GM23338 (cell line): ENCODE measurements around the gene ABHD3. TPM values are rescaled to one million over a fixed set of nuclear protein-coding genes. Genes with fewer than 3 reads are reported as not detected.

Source experiments
- ATAC-seq: fragments of 200-7000 bp; cut with Tn5 transposase; 3 replicates; pipeline ENCODE4 v1.9.1; 2020
- DNase-seq: peaks from one replicate; pipeline ENCODE4 v3.0.0-alpha.2; 2015; ENCODE audit warnings: low spot score
- H2AFZ ChIP-seq: fragments of 200-600 bp; sonication (generic); 2 replicates; pipeline ENCODE4 v1.8.0; 2016; ENCODE audit warnings: antibody characterized with exemption, mild to moderate bottlenecking, moderate library complexity
- H3F3A ChIP-seq: fragments of 200-600 bp; sonication (generic); replicated peaks from 2 replicates; pipeline ENCODE4 v1.8.0; 2017; ENCODE audit warnings: antibody characterized with exemption, mixed run types, low read depth
- H3K27ac ChIP-seq: fragments of 200-600 bp; sonication (generic); 2 replicates; pipeline ENCODE4 v1.6.1; 2016; ENCODE audit warnings: low read depth
- H3K27me3 ChIP-seq: fragments of 200-600 bp; sonication (generic); 2 replicates; pipeline ENCODE4 v1.8.0; 2016; ENCODE audit warnings: mild to moderate bottlenecking, mixed run types, moderate library complexity; ENCODE audit not compliant: insufficient read depth
- H3K36me3 ChIP-seq: fragments of 200-600 bp; sonication (generic); 2 replicates; pipeline ENCODE4 v1.8.0; 2016; ENCODE audit warnings: mild to moderate bottlenecking; ENCODE audit not compliant: insufficient read depth
- H3K4me1 ChIP-seq: fragments of 200-600 bp; sonication (generic); 2 replicates; pipeline ENCODE4 v1.8.0; 2016; ENCODE audit warnings: mild to moderate bottlenecking, moderate library complexity; ENCODE audit not compliant: insufficient read depth
- H3K4me2 ChIP-seq: fragments of 200-600 bp; sonication (generic); 2 replicates; pipeline ENCODE4 v1.7.1; 2017; ENCODE audit warnings: mixed run types
- H3K4me3 ChIP-seq: fragments of 200-600 bp; sonication (generic); 2 replicates; pipeline ENCODE4 v1.6.1; 2016; ENCODE audit warnings: mixed run types
- H3K79me2 ChIP-seq: fragments of 200-600 bp; sonication (generic); replicated peaks from 2 replicates; pipeline ENCODE4 v1.8.0; 2017; ENCODE audit warnings: mild to moderate bottlenecking; ENCODE audit not compliant: insufficient read depth
- H3K9me2 ChIP-seq: fragments of 200-600 bp; sonication (generic); 2 replicates; pipeline ENCODE4 v1.8.0; 2017; ENCODE audit not compliant: insufficient read depth
- H4K20me1 ChIP-seq: fragments of 200-600 bp; sonication (generic); replicated peaks from 2 replicates; pipeline ENCODE4 v1.8.0; 2017; ENCODE audit warnings: mild to moderate bottlenecking; ENCODE audit not compliant: insufficient read depth
- H3K27ac Mint-ChIP-seq: 2 replicates; pipeline ENCODE4 v1.8.0; 2020; ENCODE audit warnings: inconsistent platforms, mild to moderate bottlenecking, moderate library complexity, mixed read lengths
- H3K27me3 Mint-ChIP-seq: 3 replicates; pipeline ENCODE4 v1.8.0; 2022; ENCODE audit warnings: low read depth, mild to moderate bottlenecking, moderate library complexity, mixed read lengths, inconsistent platforms; ENCODE audit not compliant: insufficient read depth, poor library complexity
- H3K36me3 Mint-ChIP-seq: 3 replicates; pipeline ENCODE4 v1.8.0; 2021; ENCODE audit warnings: low read depth, mild to moderate bottlenecking, inconsistent platforms, moderate library complexity, mixed read lengths
- H3K4me1 Mint-ChIP-seq: 3 replicates; pipeline ENCODE4 v1.8.0; 2020; ENCODE audit warnings: mild to moderate bottlenecking, inconsistent platforms, mixed read lengths
- H3K4me3 Mint-ChIP-seq: 3 replicates; pipeline ENCODE4 v1.8.0; 2021; ENCODE audit warnings: moderate library complexity, mild to moderate bottlenecking, inconsistent platforms, mixed read lengths
- H3K9me3 Mint-ChIP-seq: 3 replicates; pipeline ENCODE4 v1.8.0; 2020; ENCODE audit warnings: moderate library complexity, mild to moderate bottlenecking, inconsistent platforms, mixed read lengths
- ETS1 ChIP-seq: IDR thresholded peaks from 2 replicates; pipeline ENCODE4 v1.6.1; 2016; ENCODE audit warnings: antibody characterized with exemption
- EZH2 ChIP-seq: fragments of 200-600 bp; sonication (generic); IDR thresholded peaks from one replicate; pipeline ENCODE4 v1.8.0; 2017; ENCODE audit warnings: antibody characterized with exemption, mild to moderate bottlenecking, low read depth; ENCODE audit not compliant: unreplicated experiment
- EZH2phosphoT487 ChIP-seq: fragments of 200-600 bp; sonication (generic); IDR thresholded peaks from one replicate; pipeline ENCODE4 v1.8.1; 2018; ENCODE audit warnings: antibody characterized with exemption; ENCODE audit not compliant: unreplicated experiment
- JUNB ChIP-seq: IDR thresholded peaks from one replicate; pipeline ENCODE4 v1.6.1; 2016; ENCODE audit warnings: antibody characterized with exemption; ENCODE audit not compliant: unreplicated experiment
- NANOG ChIP-seq: IDR thresholded peaks from 2 replicates; pipeline ENCODE4 v1.6.1; 2016; ENCODE audit warnings: antibody characterized with exemption, borderline replicate concordance
- POLR2AphosphoS5 ChIP-seq: IDR thresholded peaks from 2 replicates; pipeline ENCODE4 v1.6.1; 2016; ENCODE audit warnings: antibody characterized with exemption, low read depth
- STAT1 ChIP-seq: IDR thresholded peaks from one replicate; pipeline ENCODE4 v1.6.1; 2016; ENCODE audit warnings: antibody characterized with exemption; ENCODE audit not compliant: unreplicated experiment
- polyA plus RNA-seq: library from polyadenylated mRNA; unstranded; fragments of >200 nt; fragmentation: Nextera tagmentation; extraction: Ambion mirVana; gene quantifications from 2 replicates; pipeline ENCODE4 v1.2.1, GENCODE V29; 2016
- total RNA-seq: library from RNA; depleted of rRNA; stranded (reverse); fragments of >200 nt; shearing (Covaris generic); gene quantifications from 2 replicates; pipeline ENCODE4 v1.2.3, GENCODE V29; 2014
- TF ChIP-seq, protein P1 (sequence below): fragments of 250-450 bp; sonication (Bioruptor Pico); IDR thresholded peaks from 2 replicates; pipeline ENCODE4 v1.5.0; 2020; ENCODE audit warnings: mild to moderate bottlenecking, moderate library complexity

Gene ABHD3
- total and polyA plus RNA-seq, 2 experiments from 2014 or later: 16.2 to 19.9 TPM

GRCh38 chr18:21722687-21723086 lies 18.1 kb upstream of the ABHD3 start (continued):
- TF ChIP-seq, protein P1, sequence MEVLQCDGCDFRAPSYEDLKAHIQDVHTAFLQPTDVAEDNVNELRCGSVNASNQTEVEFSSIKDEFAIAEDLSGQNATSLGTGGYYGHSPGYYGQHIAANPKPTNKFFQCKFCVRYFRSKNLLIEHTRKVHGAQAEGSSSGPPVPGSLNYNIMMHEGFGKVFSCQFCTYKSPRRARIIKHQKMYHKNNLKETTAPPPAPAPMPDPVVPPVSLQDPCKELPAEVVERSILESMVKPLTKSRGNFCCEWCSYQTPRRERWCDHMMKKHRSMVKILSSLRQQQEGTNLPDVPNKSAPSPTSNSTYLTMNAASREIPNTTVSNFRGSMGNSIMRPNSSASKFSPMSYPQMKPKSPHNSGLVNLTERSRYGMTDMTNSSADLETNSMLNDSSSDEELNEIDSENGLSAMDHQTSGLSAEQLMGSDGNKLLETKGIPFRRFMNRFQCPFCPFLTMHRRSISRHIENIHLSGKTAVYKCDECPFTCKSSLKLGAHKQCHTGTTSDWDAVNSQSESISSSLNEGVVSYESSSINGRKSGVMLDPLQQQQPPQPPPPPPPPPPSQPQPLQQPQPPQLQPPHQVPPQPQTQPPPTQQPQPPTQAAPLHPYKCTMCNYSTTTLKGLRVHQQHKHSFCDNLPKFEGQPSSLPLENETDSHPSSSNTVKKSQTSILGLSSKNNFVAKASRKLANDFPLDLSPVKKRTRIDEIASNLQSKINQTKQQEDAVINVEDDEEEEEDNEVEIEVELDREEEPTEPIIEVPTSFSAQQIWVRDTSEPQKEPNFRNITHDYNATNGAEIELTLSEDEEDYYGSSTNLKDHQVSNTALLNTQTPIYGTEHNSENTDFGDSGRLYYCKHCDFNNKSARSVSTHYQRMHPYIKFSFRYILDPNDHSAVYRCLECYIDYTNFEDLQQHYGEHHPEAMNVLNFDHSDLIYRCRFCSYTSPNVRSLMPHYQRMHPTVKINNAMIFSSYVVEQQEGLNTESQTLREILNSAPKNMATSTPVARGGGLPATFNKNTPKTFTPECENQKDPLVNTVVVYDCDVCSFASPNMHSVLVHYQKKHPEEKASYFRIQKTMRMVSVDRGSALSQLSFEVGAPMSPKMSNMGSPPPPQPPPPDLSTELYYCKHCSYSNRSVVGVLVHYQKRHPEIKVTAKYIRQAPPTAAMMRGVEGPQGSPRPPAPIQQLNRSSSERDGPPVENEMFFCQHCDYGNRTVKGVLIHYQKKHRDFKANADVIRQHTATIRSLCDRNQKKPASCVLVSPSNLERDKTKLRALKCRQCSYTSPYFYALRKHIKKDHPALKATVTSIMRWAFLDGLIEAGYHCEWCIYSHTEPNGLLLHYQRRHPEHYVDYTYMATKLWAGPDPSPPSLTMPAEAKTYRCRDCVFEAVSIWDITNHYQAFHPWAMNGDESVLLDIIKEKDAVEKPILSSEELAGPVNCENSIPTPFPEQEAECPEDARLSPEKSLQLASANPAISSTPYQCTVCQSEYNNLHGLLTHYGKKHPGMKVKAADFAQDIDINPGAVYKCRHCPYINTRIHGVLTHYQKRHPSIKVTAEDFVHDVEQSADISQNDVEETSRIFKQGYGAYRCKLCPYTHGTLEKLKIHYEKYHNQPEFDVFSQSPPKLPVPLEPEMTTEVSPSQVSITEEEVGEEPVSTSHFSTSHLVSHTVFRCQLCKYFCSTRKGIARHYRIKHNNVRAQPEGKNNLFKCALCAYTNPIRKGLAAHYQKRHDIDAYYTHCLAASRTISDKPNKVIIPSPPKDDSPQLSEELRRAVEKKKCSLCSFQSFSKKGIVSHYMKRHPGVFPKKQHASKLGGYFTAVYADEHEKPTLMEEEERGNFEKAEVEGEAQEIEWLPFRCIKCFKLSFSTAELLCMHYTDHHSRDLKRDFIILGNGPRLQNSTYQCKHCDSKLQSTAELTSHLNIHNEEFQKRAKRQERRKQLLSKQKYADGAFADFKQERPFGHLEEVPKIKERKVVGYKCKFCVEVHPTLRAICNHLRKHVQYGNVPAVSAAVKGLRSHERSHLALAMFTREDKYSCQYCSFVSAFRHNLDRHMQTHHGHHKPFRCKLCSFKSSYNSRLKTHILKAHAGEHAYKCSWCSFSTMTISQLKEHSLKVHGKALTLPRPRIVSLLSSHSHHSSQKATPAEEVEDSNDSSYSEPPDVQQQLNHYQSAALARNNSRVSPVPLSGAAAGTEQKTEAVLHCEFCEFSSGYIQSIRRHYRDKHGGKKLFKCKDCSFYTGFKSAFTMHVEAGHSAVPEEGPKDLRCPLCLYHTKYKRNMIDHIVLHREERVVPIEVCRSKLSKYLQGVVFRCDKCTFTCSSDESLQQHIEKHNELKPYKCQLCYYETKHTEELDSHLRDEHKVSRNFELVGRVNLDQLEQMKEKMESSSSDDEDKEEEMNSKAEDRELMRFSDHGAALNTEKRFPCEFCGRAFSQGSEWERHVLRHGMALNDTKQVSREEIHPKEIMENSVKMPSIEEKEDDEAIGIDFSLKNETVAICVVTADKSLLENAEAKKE: no peak
- TF ChIP-seq POLR2AphosphoS5 (no peak), ETS1 (no peak), EZH2 (no peak), STAT1 (no peak)

DNA sequence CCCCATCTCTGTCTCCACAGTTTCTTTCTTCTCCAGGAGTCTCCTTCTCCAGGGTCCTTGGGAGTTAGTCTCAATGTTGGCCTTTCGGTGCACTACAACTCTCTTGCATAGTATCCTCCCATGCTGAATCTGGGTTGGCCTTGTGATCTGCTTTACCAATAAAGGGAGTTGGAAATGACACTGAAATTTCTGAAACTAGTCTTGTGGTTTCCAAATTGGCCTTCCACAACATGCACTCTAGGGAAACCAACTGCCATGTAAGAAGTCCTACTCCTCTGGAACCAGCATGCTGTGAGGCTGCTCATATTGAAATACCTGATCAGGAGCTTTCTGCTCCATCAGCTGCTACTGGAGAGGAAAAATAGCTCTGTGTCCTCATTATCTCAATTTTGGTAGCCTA lies 9.9 kb upstream of the ABHD3 start:
- H3K27ac Mint-ChIP-seq: no peak overlapping the region
- no peak for TF ChIP-seq NANOG
- TF ChIP-seq EZH2phosphoT487: no peak
- no peak for TF ChIP-seq EZH2
- TF ChIP-seq, protein P1: no peak
- TF ChIP-seq JUNB: no peak
- no peak for TF ChIP-seq ETS1

More for the DNA sequence above, 9.9 kb upstream of the ABHD3 start:
- no peaks in the 10 kb centered on the region for H3F3A ChIP-seq
- no peak overlapping the region for H3K27ac ChIP-seq
- no peak overlapping the region for H3K4me2 ChIP-seq
- DNase-seq (no peak), ATAC-seq (no peak)
- peaks cover 11% of the 10 kb centered on the region; the same call in 1 of the 3 replicates for H3K9me3 Mint-ChIP-seq
- H2AFZ ChIP-seq: no peak overlapping the region
- no peaks in the 10 kb centered on the region for H3K36me3 ChIP-seq
- no peaks in the 10 kb centered on the region for H3K4me1 Mint-ChIP-seq
- no peaks in the 10 kb centered on the region for H3K79me2 ChIP-seq
- H3K36me3 Mint-ChIP-seq: no peaks in the 10 kb centered on the region
- H3K4me3 ChIP-seq: no peak overlapping the region
- no peaks in the 10 kb centered on the region for H3K9me2 ChIP-seq
- H3K4me3 Mint-ChIP-seq: no peak overlapping the region
- H3K4me1 ChIP-seq: no peaks in the 10 kb centered on the region
- H3K27me3 ChIP-seq: no peaks in the 10 kb centered on the region
- H3K27me3 Mint-ChIP-seq: peaks cover 4% of the 10 kb centered on the region
- H4K20me1 ChIP-seq: no peaks in the 10 kb centered on the region
